A549 (cell line): ENCODE results near the gene TSPAN5.

Experiments
- CBX2 ChIP-seq: fragments of 200-600 bp; sonication (generic); IDR thresholded peaks from 2 replicates; pipeline ENCODE4 v1.6.1; 2016; ENCODE audit warnings: low read depth, mild to moderate bottlenecking, borderline replicate concordance
- CEBPB ChIP-seq, 2 experiments: fragments of >200 bp in 1 of 2; sonication (Bioruptor Twin) in 1 of 2; formaldehyde crosslinking in 1 of 2; IDR thresholded peaks; 2 replicates each; pipeline ENCODE4 v1.6.1; 2012 to 2016
- CHD2 ChIP-seq: fragments of 150-350 bp; IDR thresholded peaks from 2 replicates; pipeline ENCODE4 v1.6.1; 2014; ENCODE audit warnings: low read length; ENCODE audit not compliant: partially characterized antibody
- EP300 ChIP-seq, 2 experiments: fragments of >200 bp; sonication (Bioruptor Twin); formaldehyde crosslinking; IDR thresholded peaks; 2 replicates in 1 of 2; 3 replicates in 1 of 2; pipeline ENCODE4 v1.6.1; 2016 to 2017
- ESRRA ChIP-seq: fragments of 150-350 bp; IDR thresholded peaks from 2 replicates; pipeline ENCODE4 v1.6.1; 2014; ENCODE audit warnings: mild to moderate bottlenecking, low read length, borderline replicate concordance
- MYC ChIP-seq: IDR thresholded peaks from 2 replicates; pipeline ENCODE4 v1.6.1; 2012; ENCODE audit warnings: mild to moderate bottlenecking, inconsistent platforms, low read length, improper control_type of control experiment, borderline replicate concordance
- NPAS2 ChIP-seq: fragments of 250-450 bp; sonication (Bioruptor Pico); IDR thresholded peaks from 2 replicates; pipeline ENCODE4 v1.8.0; 2022; ENCODE audit warnings: mild to moderate bottlenecking, moderate library complexity, borderline replicate concordance
- POLR2A ChIP-seq: IDR thresholded peaks from 2 replicates; pipeline ENCODE4 v1.6.1; 2012; ENCODE audit warnings: mild to moderate bottlenecking, low read length
- RFX5 ChIP-seq: fragments of 450-650 bp; IDR thresholded peaks from 2 replicates; pipeline ENCODE4 v1.7.1; 2014; ENCODE audit warnings: antibody characterized with exemption, mild to moderate bottlenecking, moderate library complexity
- SMC3 ChIP-seq: fragments of >200 bp; sonication (Bioruptor Twin); formaldehyde crosslinking; IDR thresholded peaks from 3 replicates; pipeline ENCODE4 v1.6.1; 2018; ENCODE audit warnings: inconsistent platforms
- TF ChIP-seq, protein P1 (sequence below): fragments of 200-600 bp; sonication (generic); IDR thresholded peaks from 2 replicates; pipeline ENCODE4 v1.6.1; 2016; ENCODE audit warnings: antibody characterized with exemption, mild to moderate bottlenecking, moderate library complexity
- TF ChIP-seq, protein P2 (sequence below): fragments of >200 bp; sonication (Bioruptor Twin); formaldehyde crosslinking; IDR thresholded peaks from 3 replicates; pipeline ENCODE4 v1.5.1; 2016
- TF ChIP-seq, protein P3 (sequence below): fragments of >200 bp; sonication (Bioruptor Twin); formaldehyde crosslinking; IDR thresholded peaks from 3 replicates; pipeline ENCODE4 v1.6.1; 2016

DNA sequence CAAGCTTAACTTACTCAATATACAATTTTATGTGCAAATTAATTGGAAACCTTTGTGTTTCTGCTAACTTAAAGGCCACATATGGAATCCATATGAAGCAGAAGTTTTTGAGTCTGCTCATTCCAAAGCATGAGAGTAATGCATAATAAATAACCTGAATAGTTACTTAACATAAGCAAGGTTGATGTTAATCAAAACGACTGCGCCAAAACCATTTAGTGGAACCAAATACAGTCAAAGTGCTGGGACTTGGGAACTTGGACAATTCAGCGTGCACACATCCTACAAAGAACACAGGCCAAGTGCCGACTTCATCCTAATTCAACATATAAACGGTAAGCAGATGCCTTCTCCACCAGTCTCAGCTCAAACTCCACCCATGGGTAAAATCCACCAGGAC is 17.0 kb downstream of the TSPAN5 start:
- TF ChIP-seq NPAS2 (no peak), ESRRA (no peak), MYC (no peak), SMC3 (no peak), CEBPB (IDR thresholded peaks at IDR 0.05) (no peak), CBX2 (no peak), POLR2A (no peak), EP300 (IDR thresholded peaks at IDR 0.05) (no peak), CHD2 (no peak), RFX5 (no peak)
- TF ChIP-seq, protein P1, sequence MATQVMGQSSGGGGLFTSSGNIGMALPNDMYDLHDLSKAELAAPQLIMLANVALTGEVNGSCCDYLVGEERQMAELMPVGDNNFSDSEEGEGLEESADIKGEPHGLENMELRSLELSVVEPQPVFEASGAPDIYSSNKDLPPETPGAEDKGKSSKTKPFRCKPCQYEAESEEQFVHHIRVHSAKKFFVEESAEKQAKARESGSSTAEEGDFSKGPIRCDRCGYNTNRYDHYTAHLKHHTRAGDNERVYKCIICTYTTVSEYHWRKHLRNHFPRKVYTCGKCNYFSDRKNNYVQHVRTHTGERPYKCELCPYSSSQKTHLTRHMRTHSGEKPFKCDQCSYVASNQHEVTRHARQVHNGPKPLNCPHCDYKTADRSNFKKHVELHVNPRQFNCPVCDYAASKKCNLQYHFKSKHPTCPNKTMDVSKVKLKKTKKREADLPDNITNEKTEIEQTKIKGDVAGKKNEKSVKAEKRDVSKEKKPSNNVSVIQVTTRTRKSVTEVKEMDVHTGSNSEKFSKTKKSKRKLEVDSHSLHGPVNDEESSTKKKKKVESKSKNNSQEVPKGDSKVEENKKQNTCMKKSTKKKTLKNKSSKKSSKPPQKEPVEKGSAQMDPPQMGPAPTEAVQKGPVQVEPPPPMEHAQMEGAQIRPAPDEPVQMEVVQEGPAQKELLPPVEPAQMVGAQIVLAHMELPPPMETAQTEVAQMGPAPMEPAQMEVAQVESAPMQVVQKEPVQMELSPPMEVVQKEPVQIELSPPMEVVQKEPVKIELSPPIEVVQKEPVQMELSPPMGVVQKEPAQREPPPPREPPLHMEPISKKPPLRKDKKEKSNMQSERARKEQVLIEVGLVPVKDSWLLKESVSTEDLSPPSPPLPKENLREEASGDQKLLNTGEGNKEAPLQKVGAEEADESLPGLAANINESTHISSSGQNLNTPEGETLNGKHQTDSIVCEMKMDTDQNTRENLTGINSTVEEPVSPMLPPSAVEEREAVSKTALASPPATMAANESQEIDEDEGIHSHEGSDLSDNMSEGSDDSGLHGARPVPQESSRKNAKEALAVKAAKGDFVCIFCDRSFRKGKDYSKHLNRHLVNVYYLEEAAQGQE: no peak
- TF ChIP-seq, protein P2, sequence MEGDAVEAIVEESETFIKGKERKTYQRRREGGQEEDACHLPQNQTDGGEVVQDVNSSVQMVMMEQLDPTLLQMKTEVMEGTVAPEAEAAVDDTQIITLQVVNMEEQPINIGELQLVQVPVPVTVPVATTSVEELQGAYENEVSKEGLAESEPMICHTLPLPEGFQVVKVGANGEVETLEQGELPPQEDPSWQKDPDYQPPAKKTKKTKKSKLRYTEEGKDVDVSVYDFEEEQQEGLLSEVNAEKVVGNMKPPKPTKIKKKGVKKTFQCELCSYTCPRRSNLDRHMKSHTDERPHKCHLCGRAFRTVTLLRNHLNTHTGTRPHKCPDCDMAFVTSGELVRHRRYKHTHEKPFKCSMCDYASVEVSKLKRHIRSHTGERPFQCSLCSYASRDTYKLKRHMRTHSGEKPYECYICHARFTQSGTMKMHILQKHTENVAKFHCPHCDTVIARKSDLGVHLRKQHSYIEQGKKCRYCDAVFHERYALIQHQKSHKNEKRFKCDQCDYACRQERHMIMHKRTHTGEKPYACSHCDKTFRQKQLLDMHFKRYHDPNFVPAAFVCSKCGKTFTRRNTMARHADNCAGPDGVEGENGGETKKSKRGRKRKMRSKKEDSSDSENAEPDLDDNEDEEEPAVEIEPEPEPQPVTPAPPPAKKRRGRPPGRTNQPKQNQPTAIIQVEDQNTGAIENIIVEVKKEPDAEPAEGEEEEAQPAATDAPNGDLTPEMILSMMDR: no peak
- TF ChIP-seq, protein P3, sequence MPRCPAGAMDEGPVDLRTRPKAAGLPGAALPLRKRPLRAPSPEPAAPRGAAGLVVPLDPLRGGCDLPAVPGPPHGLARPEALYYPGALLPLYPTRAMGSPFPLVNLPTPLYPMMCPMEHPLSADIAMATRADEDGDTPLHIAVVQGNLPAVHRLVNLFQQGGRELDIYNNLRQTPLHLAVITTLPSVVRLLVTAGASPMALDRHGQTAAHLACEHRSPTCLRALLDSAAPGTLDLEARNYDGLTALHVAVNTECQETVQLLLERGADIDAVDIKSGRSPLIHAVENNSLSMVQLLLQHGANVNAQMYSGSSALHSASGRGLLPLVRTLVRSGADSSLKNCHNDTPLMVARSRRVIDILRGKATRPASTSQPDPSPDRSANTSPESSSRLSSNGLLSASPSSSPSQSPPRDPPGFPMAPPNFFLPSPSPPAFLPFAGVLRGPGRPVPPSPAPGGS: no peak
